Panc1 (cell line): ENCODE results near the gene DPP8.

Source experiments
- POLR2AphosphoS5 ChIP-seq: IDR thresholded peaks from 2 replicates; pipeline ENCODE4 v1.6.1; 2012; ENCODE audit warnings: mild to moderate bottlenecking, low read depth, low read length, moderate library complexity
- TF ChIP-seq, protein P1 (sequence below), 2 experiments: IDR thresholded peaks; 2 replicates each; pipeline ENCODE4 v1.6.1; 2011 to 2012; ENCODE audit warnings: low read depth in 2 of 2, control low read depth in 1 of 2, low read length in 1 of 2, mild to moderate bottlenecking in 1 of 2, moderate library complexity in 1 of 2; ENCODE audit not compliant: insufficient read depth in 1 of 2

DNA sequence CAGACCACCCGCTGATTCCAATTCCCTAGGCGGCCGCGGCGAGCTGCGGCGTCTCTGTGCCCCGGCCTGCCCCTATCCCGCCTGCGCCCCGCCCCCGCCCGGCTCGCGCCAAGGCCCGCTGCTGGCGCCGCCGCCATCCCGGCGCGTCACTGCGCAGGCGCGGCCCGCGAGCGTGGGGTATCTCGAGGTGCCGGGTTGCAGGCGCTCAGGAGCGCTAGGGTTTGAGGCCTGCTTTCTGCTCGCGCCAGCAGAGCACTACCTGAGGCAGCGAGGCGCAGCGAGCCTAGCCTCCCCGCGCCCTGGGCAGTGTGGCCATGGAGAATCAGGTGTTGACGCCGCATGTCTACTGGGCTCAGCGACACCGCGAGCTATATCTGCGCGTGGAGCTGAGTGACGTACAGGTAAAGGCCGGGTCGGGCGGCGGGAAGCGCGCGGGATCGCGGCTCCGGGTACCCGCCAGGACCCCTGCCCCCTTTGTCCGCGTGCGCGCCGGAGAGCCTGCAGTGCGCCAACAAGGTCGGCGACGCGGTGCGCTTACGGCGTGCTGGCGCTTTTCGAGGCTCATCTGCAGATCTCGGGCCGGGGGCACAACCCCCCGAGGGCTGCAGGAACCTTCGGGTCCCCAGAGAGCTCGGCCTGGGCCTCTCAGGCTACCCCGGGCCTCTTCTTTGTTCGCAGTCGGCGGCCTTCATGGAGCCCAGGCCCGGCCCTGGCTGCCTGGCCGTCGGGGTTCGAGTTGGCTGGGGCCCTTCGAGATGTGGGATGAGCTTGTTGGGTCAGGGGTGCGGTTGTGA is 13.0 kb upstream of the DPP8 start, which contains the start of gene HACD3:
- peak; percentile 60 for TF ChIP-seq POLR2AphosphoS5
- TF ChIP-seq, protein P1, sequence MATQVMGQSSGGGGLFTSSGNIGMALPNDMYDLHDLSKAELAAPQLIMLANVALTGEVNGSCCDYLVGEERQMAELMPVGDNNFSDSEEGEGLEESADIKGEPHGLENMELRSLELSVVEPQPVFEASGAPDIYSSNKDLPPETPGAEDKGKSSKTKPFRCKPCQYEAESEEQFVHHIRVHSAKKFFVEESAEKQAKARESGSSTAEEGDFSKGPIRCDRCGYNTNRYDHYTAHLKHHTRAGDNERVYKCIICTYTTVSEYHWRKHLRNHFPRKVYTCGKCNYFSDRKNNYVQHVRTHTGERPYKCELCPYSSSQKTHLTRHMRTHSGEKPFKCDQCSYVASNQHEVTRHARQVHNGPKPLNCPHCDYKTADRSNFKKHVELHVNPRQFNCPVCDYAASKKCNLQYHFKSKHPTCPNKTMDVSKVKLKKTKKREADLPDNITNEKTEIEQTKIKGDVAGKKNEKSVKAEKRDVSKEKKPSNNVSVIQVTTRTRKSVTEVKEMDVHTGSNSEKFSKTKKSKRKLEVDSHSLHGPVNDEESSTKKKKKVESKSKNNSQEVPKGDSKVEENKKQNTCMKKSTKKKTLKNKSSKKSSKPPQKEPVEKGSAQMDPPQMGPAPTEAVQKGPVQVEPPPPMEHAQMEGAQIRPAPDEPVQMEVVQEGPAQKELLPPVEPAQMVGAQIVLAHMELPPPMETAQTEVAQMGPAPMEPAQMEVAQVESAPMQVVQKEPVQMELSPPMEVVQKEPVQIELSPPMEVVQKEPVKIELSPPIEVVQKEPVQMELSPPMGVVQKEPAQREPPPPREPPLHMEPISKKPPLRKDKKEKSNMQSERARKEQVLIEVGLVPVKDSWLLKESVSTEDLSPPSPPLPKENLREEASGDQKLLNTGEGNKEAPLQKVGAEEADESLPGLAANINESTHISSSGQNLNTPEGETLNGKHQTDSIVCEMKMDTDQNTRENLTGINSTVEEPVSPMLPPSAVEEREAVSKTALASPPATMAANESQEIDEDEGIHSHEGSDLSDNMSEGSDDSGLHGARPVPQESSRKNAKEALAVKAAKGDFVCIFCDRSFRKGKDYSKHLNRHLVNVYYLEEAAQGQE (IDR thresholded peaks at IDR 0.05; ENCODE audit: insufficient read depth in 1 of 2, low read depth in 2 of 2, low read length in 1 of 2): no peak
